ENCODE data around the gene ZNF423. TPM values are rescaled to one million over a fixed set of nuclear protein-coding genes. Genes with fewer than 3 reads are reported as not detected.

Gene ZNF423
- total RNA-seq, 4 donors from 2014 or later, result 1.4 to 20.6 (median 4.7) TPM

DNA sequence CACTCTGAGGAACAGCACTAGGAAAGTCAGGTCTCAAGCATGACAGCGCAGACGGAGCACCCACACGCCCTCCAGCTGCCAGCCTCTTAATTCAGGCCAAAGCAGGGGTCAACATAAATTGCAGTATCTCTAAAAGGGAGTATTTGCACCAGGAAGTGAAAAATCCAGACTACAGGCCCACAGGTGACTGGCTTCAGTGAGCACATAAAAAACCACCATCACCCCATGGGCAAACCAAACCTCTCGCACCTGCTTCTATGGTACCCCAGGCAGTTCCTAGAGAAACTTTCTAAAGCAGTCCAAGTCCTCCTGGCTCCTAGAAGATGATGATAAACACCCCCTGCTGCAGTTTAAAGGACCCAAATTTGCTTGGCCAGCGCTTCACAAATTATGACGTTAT is 129.8 kb downstream of the ZNF423 start:
- H3K4me3 ChIP-seq, result no peak overlapping the region
- no peaks in the 10 kb centered on the region for H3K9me3 ChIP-seq
- no peaks in the 10 kb centered on the region for H3K27me3 ChIP-seq
- H3K27ac ChIP-seq, result no peak overlapping the region
- no peak for TF ChIP-seq POLR2A (IDR thresholded peaks at IDR 0.05)
- TF ChIP-seq, protein P1, sequence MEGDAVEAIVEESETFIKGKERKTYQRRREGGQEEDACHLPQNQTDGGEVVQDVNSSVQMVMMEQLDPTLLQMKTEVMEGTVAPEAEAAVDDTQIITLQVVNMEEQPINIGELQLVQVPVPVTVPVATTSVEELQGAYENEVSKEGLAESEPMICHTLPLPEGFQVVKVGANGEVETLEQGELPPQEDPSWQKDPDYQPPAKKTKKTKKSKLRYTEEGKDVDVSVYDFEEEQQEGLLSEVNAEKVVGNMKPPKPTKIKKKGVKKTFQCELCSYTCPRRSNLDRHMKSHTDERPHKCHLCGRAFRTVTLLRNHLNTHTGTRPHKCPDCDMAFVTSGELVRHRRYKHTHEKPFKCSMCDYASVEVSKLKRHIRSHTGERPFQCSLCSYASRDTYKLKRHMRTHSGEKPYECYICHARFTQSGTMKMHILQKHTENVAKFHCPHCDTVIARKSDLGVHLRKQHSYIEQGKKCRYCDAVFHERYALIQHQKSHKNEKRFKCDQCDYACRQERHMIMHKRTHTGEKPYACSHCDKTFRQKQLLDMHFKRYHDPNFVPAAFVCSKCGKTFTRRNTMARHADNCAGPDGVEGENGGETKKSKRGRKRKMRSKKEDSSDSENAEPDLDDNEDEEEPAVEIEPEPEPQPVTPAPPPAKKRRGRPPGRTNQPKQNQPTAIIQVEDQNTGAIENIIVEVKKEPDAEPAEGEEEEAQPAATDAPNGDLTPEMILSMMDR (IDR thresholded peaks at IDR 0.05), result no peak
- no peaks in the 10 kb centered on the region for H3K4me1 ChIP-seq
- H3K36me3 ChIP-seq, result no peaks in the 10 kb centered on the region
- no peak for DNase-seq

DNA sequence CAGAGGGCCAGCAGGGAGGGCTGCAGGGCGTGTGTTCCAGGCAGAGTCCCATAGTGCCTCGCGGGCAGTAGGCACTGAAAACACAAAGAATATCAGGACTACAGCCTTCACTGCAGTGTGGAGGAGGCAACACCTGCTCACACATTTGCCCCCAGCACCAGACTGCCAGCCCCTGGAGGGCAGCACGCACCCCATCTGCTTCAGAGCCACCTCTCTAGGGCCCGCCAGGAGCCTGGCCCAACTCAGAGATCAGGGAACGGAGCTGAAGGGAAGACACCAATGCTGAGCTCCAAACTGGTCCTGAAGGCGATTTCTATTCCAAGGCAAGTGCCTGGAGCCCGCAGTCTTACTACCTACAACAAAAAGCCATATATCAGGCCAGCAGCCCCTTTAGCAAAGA is 130.3 kb downstream of the ZNF423 start:
- Histone ChIP-seq H3K4me3 (no peak overlapping the region), H3K4me1 (no peaks in the 10 kb centered on the region), H3K27me3 (no peaks in the 10 kb centered on the region), H3K9me3 (no peaks in the 10 kb centered on the region), H3K36me3 (no peaks in the 10 kb centered on the region), H3K27ac (no peak overlapping the region)
- TF ChIP-seq, protein P1 (IDR thresholded peaks at IDR 0.05), result no peak
- TF ChIP-seq POLR2A (IDR thresholded peaks at IDR 0.05), result no peak
- no peak for DNase-seq

DNA sequence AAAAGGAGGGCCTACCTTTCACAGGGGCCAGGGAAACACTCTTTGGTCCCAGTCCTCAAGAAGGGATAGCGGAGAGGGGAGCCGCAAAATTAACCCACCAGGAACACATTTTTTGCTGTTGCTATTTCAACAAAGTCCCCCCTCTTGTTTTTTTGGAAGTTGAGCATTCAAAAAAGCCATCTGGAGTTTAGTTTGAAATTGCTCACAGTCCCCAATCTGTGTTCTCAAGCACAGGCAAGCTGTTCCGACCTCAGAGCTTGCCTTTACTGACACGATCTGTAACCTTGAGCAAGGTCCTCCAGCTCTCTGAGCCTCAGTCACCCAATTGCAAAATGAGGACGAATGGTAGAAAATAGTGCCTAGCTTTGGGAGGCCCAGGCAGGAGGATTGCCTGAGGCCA is 131.1 kb downstream of the ZNF423 start:
- H3K27ac ChIP-seq, result no peak overlapping the region
- no peaks in the 10 kb centered on the region for H3K9me3 ChIP-seq
- H3K36me3 ChIP-seq, result no peaks in the 10 kb centered on the region
- TF ChIP-seq POLR2A (IDR thresholded peaks at IDR 0.05), result no peak
- TF ChIP-seq, protein P1 (IDR thresholded peaks at IDR 0.05), result no peak
- H3K4me3 ChIP-seq, result no peak overlapping the region
- H3K4me1 ChIP-seq, result no peaks in the 10 kb centered on the region
- DNase-seq, result no peak
- H3K27me3 ChIP-seq, result no peaks in the 10 kb centered on the region

DNA sequence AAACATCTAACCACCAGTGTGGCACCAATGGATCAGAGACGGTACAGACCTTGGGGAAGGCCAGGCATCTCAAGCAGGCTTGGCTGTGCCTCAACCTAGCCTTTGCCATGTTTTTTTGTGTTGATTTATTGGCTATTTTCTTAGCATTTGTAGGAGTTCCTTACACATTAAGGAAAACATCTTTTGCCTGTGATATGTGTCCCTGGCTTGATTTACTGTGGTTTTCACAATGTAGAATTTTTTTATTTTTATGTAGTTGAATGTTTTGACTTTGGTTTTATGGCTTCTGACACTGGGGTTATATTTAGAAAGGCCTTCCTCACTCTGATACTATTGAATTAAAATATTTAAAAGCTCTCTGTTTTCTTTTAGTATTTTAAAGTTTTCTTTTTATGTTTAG is 132.6 kb downstream of the ZNF423 start:
- Histone ChIP-seq H3K4me3 (no peak overlapping the region), H3K9me3 (no peaks in the 10 kb centered on the region), H3K27me3 (no peaks in the 10 kb centered on the region), H3K27ac (no peak overlapping the region), H3K4me1 (no peaks in the 10 kb centered on the region), H3K36me3 (no peaks in the 10 kb centered on the region)
- no peak for DNase-seq
- no peak for TF ChIP-seq POLR2A (IDR thresholded peaks at IDR 0.05)
- TF ChIP-seq, protein P1 (IDR thresholded peaks at IDR 0.05), result no peak

DNA sequence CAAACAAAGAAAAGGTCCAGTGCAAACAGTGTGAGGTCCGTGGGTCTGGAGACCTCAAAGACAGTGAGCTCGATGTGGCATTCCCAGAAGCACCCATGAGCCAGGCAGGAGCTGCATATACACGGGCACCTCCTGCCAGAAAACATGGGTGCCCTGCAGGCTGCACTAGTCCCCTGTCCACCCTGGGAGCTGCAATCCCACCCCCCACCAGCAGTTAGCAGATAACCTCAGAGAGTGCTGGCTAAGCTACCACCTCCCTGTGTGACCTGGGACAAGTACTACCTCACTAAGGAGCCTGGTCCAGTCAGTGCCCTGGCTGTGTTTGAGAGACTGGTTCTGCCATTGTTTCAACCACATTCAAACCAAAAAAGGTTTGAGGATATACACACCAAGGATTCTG is 135.7 kb downstream of the ZNF423 start:
- TF ChIP-seq, protein P1 (IDR thresholded peaks at IDR 0.05), result no peak
- no peak for TF ChIP-seq POLR2A (IDR thresholded peaks at IDR 0.05)
- no peak for DNase-seq
- H3K9me3 ChIP-seq, result no peaks in the 10 kb centered on the region
- H3K36me3 ChIP-seq, result no peaks in the 10 kb centered on the region
- H3K27me3 ChIP-seq, result no peaks in the 10 kb centered on the region
- no peaks in the 10 kb centered on the region for H3K4me1 ChIP-seq
- H3K27ac ChIP-seq, result no peak overlapping the region
- H3K4me3 ChIP-seq, result no peak overlapping the region

DNA sequence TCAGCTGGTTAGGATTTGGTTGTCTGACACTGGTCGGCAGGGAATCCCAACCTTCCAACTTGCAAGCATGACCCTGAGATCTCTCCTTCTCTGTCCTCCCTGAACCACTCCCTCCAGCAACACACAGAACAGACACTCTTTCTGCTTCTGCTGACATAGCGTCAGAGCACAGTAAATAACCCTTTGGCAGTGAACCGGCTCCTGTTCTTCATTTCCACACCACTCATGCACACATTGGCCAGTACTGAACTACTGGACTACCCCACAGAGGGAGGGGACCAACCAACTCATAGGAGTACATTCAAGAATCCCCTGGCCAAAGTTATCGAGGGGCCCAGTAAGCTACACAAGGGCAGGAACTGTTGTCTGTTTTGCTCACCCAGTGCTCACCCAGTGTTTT is 138.2 kb downstream of the ZNF423 start:
- DNase-seq, result no peak
- Histone ChIP-seq H3K27ac (no peak overlapping the region), H3K4me3 (no peak overlapping the region), H3K4me1 (no peaks in the 10 kb centered on the region), H3K9me3 (no peaks in the 10 kb centered on the region), H3K27me3 (no peaks in the 10 kb centered on the region), H3K36me3 (no peaks in the 10 kb centered on the region)
- TF ChIP-seq, protein P1 (IDR thresholded peaks at IDR 0.05), result no peak
- no peak for TF ChIP-seq POLR2A (IDR thresholded peaks at IDR 0.05)

Measured in Peyer's patch (tissue), 4 donors.